HepG2 (cell line): ENCODE data around the gene GSDME. TPM values are rescaled to one million over a fixed set of nuclear protein-coding genes. Genes with fewer than 3 reads are reported as not detected.

Experiments
- AGO2 ChIP-seq: fragments of 200-400 bp; formaldehyde crosslinking; optimal IDR thresholded peaks from 2 replicates; pipeline ENCODE3; 2017; ENCODE audit warnings: mild to moderate bottlenecking, low read depth, low read length, moderate library complexity
- CSRNP2 ChIP-seq: sonication (generic); formaldehyde crosslinking; conservative IDR thresholded peaks from 2 replicates; pipeline ENCODE4 v1.8.0; 2022; ENCODE audit warnings: low read depth, missing genetic modification reagents
- MIER2 ChIP-seq: IDR thresholded peaks from 2 replicates; pipeline ENCODE4 v1.6.1; 2016; ENCODE audit warnings: missing biosample characterization, missing genetic modification reagents
- NFKB2 ChIP-seq: sonication (generic); formaldehyde crosslinking; IDR thresholded peaks from 2 replicates; pipeline ENCODE4 v1.4.0; 2020; ENCODE audit warnings: missing genetic modification reagents, borderline replicate concordance
- NR2F6 ChIP-seq, 2 experiments: IDR thresholded peaks; 2 replicates each; pipeline ENCODE4 v1.6.1; 2016; ENCODE audit warnings: antibody characterized with exemption in 1 of 2, mild to moderate bottlenecking in 1 of 2
- TBP ChIP-seq: sonication (generic); formaldehyde crosslinking; IDR thresholded peaks from 2 replicates; pipeline ENCODE4 v1.5.0; 2020; ENCODE audit warnings: missing genetic modification reagents
- UBTF ChIP-seq: sonication (generic); formaldehyde crosslinking; IDR thresholded peaks from 2 replicates; pipeline ENCODE4 v1.4.0; 2020; ENCODE audit warnings: mild to moderate bottlenecking, missing genetic modification reagents
- ZBTB14 ChIP-seq: sonication (generic); formaldehyde crosslinking; IDR thresholded peaks from 2 replicates; pipeline ENCODE4 v1.4.0; 2020; ENCODE audit warnings: missing genetic modification reagents
- ZBTB4 ChIP-seq: sonication (generic); formaldehyde crosslinking; IDR thresholded peaks from 2 replicates; pipeline ENCODE4 v1.4.0; 2020; ENCODE audit warnings: missing genetic modification reagents, mild to moderate bottlenecking, borderline replicate concordance
- ZFP91 ChIP-seq: sonication (generic); formaldehyde crosslinking; IDR thresholded peaks from 2 replicates; pipeline ENCODE4 v1.9.0; 2022; ENCODE audit warnings: missing genetic modification reagents, mild to moderate bottlenecking, borderline replicate concordance
- ZNF143 ChIP-seq: sonication (generic); formaldehyde crosslinking; IDR thresholded peaks from 2 replicates; pipeline ENCODE4 v1.4.0; 2020; ENCODE audit warnings: missing genetic modification reagents
- ZNF205 ChIP-seq: IDR thresholded peaks from 2 replicates; pipeline ENCODE4 v1.6.1; 2018; ENCODE audit warnings: missing biosample characterization, missing genetic modification reagents
- ZNF432 ChIP-seq: sonication (generic); formaldehyde crosslinking; IDR thresholded peaks from 2 replicates; pipeline ENCODE4 v1.5.0; 2020; ENCODE audit warnings: missing genetic modification reagents, mild to moderate bottlenecking, borderline replicate concordance
- ZNF563 ChIP-seq: sonication (generic); formaldehyde crosslinking; IDR thresholded peaks from 2 replicates; pipeline ENCODE4 v1.8.0; 2022; ENCODE audit warnings: mild to moderate bottlenecking, moderate library complexity, missing genetic modification reagents
- ZNF704 ChIP-seq: sonication (generic); formaldehyde crosslinking; IDR thresholded peaks from 2 replicates; pipeline ENCODE4 v1.8.1; 2023; ENCODE audit warnings: mild to moderate bottlenecking, inconsistent platforms, moderate library complexity, missing genetic modification reagents, borderline replicate concordance
- ZSCAN29 ChIP-seq: sonication (generic); formaldehyde crosslinking; conservative IDR thresholded peaks from 2 replicates; pipeline ENCODE4 v1.4.0; 2020; ENCODE audit warnings: mild to moderate bottlenecking, missing genetic modification reagents
- polyA plus RNA-seq, 8 experiments: library from polyadenylated mRNA; depleted of rRNA in 3 of 8; stranded (reverse) in 7 of 8; unstranded in 1 of 8; fragments of >200 nt; fragmentation: Illumina TruSeq in 4 of 8; extraction: Trizol in 4 of 8; gene quantifications; 2 replicates each; pipeline versions ENCODE4 v1.2.1 to v1.2.3, GENCODE V29; 2011 to 2016; ENCODE audit warnings: low read depth in 4 of 8, missing spikeins in 1 of 8, mixed read lengths in 1 of 8; ENCODE audit not compliant: insufficient read depth in 1 of 8
- total RNA-seq, 5 experiments: library from RNA; depleted of rRNA; stranded (reverse); fragments of >200 nt; fragmentation: Illumina TruSeq; extraction: Trizol; gene quantifications; 2 replicates each; pipeline ENCODE4 v1.2.3, GENCODE V29; 2016; ENCODE audit warnings: low read depth in 1 of 5

GSDME gene
- total and polyA plus RNA-seq, 2 of the 13 experiments (the other 11 are each of a cell fraction or from before 2014, with no cell fraction given): 19.2 to 28.2 TPM

GRCh38 chr7:24756545-24757352 is 515 bp downstream of the GSDME start (continued):
- TF ChIP-seq CSRNP2 (CRISPR knock-in tag) (no peak), NFKB2 (CRISPR knock-in tag) (no peak), ZNF704 (no peak), ZFP91 (CRISPR knock-in tag) (no peak; the same call in 1 of the 2 replicates), ZNF563 (CRISPR knock-in tag) (no peak), ZNF143 (no peak), UBTF (CRISPR knock-in tag) (0 out of 2 replicates have a peak, but pooled peaks have one; percentile 67), ZBTB4 (CRISPR knock-in tag) (no peak), ZSCAN29 (CRISPR knock-in tag) (peak; percentile 47; the same call in 1 of the 2 replicates), ZNF432 (CRISPR knock-in tag) (no peak), NR2F6 (IDR thresholded peaks at IDR 0.05) (0 out of 2 replicates have a peak, but pooled peaks have one; percentile 11), NR2F6 (CRISPR knock-in tag; IDR thresholded peaks at IDR 0.05) (no peak), AGO2 (no peak), MIER2 (CRISPR knock-in tag) (no peak), ZBTB14 (no peak), ZNF205 (no peak), TBP (CRISPR knock-in tag) (no peak)
